Measurements from ENCODE around the gene GNPAT. TPM values are rescaled to one million over a fixed set of nuclear protein-coding genes. Genes with fewer than 3 reads are reported as not detected.

GNPAT gene
- total RNA-seq = 68.5 TPM

DNA sequence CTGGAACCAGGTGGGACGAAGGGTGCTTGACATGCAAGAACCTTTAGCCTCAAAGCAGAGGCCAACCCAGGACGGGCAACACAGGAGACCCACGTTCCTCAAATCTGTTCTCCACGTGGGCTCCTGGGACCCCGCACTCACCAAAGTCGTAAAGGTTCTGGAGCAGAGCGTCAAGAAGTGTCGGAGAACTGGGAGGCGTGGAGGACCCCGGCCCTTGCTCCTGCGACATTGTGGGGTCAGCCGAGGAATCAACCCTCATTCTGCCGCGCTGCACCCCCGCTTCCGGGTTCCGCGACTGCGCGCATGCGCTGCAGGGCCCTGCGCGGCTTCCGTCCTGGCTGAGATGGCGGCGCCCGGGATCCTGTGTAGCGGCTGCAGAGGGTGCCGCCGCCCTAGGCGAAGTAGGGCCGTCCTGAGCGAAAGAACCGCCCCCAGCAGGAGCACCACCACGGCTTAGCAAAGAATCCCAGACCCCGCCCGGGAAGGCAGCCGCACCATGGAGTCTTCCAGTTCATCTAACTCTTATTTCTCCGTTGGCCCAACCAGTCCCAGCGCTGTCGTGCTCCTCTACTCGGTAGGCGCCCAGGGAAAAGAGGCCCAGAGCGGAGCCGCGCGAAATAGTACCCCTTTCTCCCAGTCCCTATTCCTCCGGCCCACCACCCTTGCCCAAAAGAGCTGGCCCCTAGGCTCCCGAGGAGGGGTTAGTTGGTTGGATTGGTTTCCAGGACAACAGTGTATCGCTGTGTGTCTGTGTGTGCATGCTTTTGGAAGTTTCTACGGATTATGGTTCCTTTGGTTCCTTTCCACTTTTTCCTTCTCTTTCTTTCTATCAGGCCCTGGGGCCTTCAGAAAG lies at the start of gene GNPAT:
GNPAT (plus strand) TSS at position 330 of the 853 bp plus-strand sequence; CDS start at position 497, 167 bp downstream.
- no peak for FAIRE-seq
- peak; percentile 78 to 87 for DNase-seq (ENCODE audit: low spot score in 2 of 2)

GRCh38 chr1:231192620-231193163 lies 48.3 kb upstream of the GNPAT start:
- DNase-seq (ENCODE audit: low spot score in 2 of 2) (no peak), FAIRE-seq (no peak)

- DNase-seq (ENCODE audit: low spot score in 2 of 2) = no peak
- FAIRE-seq = no peak
Measured at GRCh38 chr1:231193710-231194340, 47.2 kb upstream of the GNPAT start.

DNA sequence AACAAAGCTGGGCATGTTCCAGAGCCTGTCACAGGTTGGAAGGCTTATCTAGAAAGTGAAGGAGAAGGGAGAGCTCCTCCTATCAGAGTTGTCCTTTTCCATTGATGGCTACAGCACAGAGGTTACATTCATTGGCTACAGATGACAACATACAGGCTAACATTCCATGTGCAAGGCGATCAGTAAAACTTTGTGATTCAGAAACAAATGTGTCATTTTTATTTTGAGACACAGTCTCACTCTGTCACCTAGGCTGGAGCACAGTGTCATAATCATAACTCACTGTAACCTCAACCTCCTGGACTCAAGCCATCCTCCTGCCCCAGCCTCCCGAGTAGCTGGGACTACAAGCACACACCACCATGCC lies 46.6 kb upstream of the GNPAT start:
- DNase-seq (ENCODE audit: low spot score in 2 of 2) (no peak), FAIRE-seq (no peak)

DNA sequence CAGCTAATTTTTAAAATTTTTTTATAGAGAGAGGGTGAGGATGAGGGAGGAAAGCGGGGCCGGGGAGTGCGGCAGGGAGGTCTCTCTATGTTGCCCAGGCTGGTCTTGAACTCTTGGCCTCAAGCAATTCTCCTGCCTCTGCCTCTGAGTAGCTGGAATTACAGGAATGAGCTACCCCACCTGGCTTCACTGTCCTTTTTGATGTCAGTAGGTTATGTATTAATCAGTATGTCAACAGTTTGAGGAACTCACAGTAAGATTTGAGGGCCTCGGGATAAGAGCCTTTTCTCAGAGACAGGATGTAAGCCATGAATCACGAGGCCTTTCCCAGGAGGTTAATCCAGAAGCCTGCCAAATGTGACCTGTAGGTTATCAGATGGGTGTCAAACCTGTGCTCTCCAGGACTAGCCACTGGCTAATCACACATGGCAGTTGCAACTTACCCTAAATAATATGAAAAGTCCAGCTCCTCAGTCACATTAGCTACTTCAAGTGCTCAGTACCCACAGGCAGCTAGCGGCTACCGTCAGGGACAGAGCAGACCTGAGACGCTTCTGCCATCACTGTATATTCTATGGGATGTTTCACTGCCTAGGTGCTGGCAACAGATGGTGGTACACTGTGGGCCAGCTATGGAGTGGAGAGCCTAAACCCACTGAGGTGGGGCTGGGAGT lies 46.0 kb upstream of the GNPAT start:
- DNase-seq (ENCODE audit: low spot score in 2 of 2) (no peak), FAIRE-seq (no peak)

DNA sequence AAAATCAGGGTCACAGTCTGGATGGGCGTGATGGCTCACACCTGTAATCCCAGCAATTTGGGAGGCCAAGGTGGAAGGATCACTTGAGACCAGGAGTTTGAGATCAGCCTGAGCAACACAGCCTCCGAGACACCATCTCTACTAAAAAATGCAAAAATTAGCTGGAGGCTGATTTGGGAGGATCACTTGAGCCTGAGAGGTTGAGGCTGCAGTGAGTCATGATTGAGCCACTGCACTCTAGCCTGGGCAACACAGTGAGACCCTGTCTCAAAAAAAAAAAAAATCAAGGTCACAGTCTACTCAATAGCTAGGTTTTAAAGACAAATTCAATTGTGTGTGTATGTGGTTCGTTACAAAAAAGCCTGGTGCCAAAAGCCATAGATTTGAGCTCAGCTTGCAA lies 44.7 kb upstream of the GNPAT start:
- no peak for FAIRE-seq
- DNase-seq (ENCODE audit: low spot score in 2 of 2) = no peak

DNA sequence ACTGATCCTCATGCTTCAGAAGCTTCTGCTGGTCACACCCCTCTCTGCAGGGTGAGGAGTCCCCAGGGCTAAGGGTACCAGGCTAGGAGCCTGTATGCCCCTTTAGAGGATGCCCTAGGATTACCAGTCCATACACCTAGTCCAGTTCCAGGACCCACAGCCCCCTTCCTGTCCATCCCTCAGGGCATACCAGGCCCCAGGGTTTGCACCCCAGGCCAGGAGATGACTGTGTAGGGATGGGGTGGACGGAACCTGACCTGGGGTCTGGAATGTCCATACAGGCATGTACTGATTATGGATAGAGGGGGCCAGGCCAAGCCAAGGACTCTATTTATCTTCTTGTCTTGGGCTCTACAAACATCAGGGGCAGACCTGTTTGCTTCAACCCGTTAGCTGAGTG lies 44.3 kb upstream of the GNPAT start:
- FAIRE-seq = no peak
- no peak for DNase-seq (ENCODE audit: low spot score in 2 of 2)

- FAIRE-seq (no peak), DNase-seq (ENCODE audit: low spot score in 2 of 2) (no peak)
Measured at GRCh38 chr1:231199868-231200267, 41.1 kb upstream of the GNPAT start.

- FAIRE-seq = no peak
- DNase-seq (ENCODE audit: low spot score in 2 of 2) = no peak
Measured at GRCh38 chr1:231200388-231201031, 40.5 kb upstream of the GNPAT start.

- no peak for FAIRE-seq
- DNase-seq (ENCODE audit: low spot score in 2 of 2) = no peak
Measured at GRCh38 chr1:231201375-231201978, 39.5 kb upstream of the GNPAT start.

DNA sequence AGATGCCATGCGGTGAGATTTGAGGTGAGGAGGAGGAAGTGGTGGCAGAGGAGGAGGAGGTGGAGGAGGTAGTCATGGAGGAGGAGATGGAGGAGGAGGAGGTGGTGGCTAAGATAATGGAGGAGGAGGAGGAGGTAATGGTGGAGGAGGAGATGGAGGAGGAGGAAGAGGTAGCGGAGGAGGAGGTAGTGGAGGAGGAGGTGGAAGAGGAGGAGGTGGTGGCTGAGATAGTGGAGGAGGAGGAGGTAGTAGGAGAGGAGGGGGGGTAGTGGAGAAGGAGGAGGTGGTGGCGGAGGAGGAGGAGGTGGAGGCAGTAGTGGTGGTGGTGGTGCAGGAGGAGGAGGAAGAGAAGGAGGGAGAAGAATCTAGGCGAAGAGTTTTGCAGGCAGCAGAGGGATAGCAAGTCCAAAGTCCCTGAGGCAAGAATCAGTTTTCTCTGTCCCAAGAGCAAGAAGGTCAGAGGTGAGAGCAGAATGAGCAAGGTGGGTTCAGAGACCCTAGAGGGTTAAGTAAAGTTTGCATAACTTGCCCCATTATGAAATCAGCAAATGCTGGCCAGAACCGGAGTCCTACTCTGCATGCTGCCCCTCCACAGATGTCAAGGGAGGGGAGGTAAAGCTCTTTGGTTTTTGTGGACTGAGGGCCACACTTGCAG lies 38.9 kb upstream of the GNPAT start:
- FAIRE-seq (no peak), DNase-seq (ENCODE audit: low spot score in 2 of 2) (no peak)

DNA sequence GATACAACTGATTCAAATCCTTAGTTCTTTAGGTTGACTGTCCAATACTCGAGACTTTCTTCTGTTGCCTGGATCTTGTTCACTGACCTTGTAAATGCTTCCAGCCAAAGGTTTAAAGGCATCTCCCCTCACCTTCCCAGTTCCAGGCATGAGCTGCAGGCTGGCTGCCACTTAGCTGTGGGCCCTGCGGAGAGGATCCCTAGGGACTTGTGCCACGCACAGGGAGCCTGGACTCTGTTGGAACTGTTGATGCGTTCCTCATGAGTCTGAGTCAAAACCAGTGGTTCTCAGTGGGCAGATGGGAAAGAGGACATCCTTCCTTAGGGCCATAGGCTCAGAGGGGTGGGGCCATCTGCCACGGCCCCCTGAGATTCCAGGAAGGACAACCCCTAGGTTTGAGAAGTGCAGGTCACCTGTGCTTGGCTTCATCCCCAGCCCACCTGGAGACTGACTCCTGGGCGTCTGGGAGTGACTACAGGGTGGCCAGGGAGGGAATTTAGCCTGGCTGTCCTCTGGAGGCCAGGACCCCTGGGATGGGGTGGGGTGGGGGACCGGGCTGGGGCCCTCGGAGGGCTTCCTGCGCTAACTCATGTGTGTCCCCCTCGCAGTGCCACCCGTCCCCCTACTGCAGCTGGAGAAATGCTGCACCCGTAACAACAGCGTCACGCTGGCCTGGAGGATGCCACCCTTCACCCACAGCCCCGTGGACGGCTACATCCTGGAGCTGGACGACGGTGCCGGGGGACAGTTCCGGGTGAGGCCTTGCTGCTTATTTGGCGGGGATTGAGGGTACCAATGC lies 37.6 kb upstream of the GNPAT start:
- DNase-seq (ENCODE audit: low spot score in 2 of 2) (no peak), FAIRE-seq (no peak)

DNA sequence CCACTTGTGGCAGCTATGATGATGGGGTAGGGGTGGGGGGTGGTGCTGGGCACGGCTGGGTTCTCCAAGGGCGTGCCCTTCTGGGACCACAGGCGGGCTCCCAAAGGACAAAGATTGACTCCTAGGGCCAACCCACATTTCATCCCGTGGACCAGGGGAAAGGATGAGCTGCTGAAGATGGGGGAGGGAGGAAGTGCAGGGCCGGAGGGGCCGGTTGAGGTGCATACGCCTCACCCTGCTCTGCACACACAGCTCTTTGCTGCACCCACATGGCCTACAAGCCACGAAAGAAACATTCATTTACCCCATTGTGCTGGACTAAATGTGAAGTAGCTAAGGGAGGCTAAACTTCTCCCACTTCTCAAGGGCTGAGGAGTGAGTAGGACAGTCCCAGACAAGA lies 34.2 kb upstream of the GNPAT start:
- no peak for FAIRE-seq
- no peak for DNase-seq (ENCODE audit: low spot score in 2 of 2)

- FAIRE-seq (no peak), DNase-seq (ENCODE audit: low spot score in 2 of 2) (no peak)
Measured at GRCh38 chr1:231207437-231207836, 33.6 kb upstream of the GNPAT start.

DNA sequence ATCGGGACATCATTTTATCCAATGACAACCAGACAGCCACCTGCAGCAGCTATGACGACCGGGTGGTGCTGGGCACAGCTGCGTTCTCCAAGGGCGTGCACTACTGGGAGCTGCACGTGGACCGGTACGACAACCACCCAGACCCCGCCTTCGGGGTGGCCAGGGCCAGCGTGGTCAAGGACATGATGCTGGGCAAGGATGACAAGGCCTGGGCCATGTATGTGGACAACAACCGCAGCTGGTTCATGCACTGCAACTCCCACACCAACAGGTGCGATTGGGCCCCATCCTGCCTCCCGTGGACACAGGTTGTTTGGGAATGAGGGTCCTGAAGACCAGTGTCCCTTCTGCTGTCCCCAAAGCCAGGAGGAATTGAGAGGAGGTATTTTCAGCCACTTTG lies 32.0 kb upstream of the GNPAT start:
- no peak for FAIRE-seq

GRCh38 chr1:231209531-231209930 lies 31.5 kb upstream of the GNPAT start:
- no peak for DNase-seq (ENCODE audit: low spot score in 2 of 2)
- no peak for FAIRE-seq

More for the DNA sequence above, 32.0 kb upstream of the GNPAT start:
- DNase-seq (ENCODE audit: low spot score in 2 of 2) = no peak

DNA sequence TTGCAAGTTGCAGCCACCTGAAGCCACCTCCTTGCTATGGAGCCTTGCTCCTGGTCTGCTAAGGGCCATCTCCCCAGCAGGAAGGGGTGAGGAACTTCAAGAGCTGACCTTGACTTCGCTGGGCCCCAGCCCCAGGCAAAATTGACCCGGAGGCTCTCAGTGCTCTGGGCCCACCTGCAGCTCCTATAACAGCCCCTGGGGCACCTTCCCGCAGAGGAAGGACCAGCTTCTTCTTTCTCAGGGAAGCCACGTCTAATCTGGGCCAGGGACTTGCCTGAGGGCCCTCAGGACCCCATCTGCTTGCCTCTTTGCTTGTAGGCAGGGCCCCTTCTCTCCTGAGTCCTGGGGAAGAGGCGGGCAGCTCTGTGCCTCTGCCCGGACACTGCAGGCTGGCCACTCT lies 30.9 kb upstream of the GNPAT start:
- DNase-seq (ENCODE audit: low spot score in 2 of 2) (no peak), FAIRE-seq (no peak)

- DNase-seq (ENCODE audit: low spot score in 2 of 2) = peak; percentile 52 to 79
- FAIRE-seq = no peak
Measured at GRCh38 chr1:231211005-231211857, 29.8 kb upstream of the GNPAT start.

All from frontal cortex (tissue), 4 donors.